GM21723 (cell line): Measurements from ENCODE around the gene SEBOX.

ENCODE experiments used
- ATAC-seq: cut with Tn5 transposase; IDR thresholded peaks from one replicate; pipeline ENCODE4 v1.9.1; 2021; ENCODE audit warnings: mild to moderate bottlenecking, moderate library complexity; ENCODE audit not compliant: unreplicated experiment

The SEBOX gene

DNA sequence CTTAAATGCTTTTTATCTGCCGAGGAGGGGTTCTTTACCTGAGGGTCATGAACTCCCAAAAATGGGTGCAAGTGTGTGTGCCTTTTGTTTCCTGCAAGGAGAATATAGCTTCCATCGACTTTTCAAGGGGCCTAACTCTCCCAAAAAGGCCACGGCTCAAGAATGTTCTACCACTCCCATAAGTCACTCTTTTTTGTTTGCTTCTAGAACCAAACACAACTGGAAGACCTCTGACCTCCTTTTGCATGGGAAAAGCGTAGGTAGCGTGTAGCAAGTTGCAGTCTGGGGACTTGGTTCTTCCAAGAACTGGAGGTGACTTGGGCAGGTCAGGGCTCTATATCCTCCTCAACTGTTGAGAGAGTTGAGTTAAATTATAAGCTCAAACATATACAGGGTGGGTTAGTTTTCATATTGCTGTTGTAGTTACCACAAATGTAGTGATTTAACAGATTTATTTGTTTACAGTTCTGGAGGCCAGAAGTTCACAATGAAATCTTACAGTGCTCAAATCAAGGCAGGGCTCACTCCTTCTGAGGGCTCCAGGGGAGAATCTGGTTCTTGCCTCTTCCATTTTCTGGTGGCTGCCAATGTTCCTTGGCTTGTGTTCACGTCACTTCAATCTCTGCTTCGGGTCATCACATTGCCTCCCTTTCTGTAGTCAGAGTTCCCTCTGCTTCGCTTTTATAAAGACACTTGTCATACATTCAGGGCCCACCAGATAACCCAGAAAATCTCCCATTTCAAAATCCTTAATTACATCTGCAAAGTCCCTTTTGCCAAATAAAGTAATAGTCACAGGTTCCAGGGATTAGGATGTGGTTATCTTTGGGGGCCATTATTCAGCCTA, 44.6 kb downstream of the SEBOX start:
- ATAC-seq: no peak

DNA sequence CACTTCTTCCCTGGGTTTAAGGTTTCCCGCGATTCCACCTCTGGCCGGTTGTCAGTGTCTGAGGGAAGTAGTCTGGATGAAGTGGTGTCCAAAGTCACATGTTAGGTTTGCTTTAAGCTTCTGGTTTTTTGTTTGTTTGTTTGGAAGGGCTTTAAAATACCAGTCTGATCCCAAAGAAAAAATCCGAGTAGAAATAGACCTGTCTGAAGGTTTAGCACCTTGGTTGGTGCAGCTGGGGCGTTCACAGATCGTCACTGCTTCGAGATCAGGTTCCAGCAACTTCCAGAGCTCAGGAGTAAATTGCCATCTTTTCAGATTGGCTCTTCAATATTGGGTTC, 45.4 kb downstream of the SEBOX start:
- ATAC-seq: no peak

DNA sequence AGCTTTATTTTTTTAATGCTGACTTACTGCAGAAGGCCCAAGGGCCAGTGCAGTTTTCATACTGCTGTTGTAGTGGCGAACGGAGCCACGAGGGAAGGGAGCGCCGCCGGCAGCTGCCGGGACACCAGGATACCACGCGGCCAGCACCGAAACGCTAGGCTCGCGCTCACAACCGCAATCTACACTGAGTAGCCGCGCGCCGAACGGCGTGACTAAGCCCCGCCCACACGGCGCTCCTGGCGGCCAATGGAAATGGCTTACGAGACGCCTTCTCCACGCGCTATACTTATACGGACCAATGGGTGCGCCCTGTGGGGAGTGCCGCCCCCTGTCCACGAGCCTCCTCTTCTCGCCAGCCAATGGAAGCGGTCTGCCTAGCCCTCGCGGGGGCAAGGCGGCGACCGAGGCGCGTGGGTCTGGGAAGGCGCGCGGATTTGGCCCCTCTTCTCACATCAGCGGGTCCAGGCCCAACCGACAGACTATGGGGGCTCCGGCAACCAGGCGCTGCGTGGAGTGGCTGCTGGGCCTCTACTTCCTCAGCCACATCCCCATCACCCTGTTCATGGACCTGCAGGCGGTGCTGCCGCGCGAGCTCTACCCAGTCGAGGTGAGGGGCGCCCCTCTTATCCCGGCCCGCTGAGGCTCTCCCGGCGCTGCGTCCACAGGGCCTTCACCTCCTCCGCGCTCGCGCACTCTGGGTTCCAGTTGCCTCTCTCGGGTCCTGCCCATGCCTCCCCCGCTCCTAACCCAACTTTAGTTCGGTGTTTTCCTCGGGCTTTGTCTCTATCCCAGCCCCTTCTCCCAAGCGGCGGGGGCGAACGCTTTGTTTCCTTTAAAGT, 46.0 kb downstream of the SEBOX start, which contains the start of gene TMEM97:
Gene TMEM97 (plus strand): TSS at position 442 of the 839 bp plus-strand sequence. CDS start 40 bp downstream, at position 482.
- ATAC-seq: peak; percentile 93

DNA sequence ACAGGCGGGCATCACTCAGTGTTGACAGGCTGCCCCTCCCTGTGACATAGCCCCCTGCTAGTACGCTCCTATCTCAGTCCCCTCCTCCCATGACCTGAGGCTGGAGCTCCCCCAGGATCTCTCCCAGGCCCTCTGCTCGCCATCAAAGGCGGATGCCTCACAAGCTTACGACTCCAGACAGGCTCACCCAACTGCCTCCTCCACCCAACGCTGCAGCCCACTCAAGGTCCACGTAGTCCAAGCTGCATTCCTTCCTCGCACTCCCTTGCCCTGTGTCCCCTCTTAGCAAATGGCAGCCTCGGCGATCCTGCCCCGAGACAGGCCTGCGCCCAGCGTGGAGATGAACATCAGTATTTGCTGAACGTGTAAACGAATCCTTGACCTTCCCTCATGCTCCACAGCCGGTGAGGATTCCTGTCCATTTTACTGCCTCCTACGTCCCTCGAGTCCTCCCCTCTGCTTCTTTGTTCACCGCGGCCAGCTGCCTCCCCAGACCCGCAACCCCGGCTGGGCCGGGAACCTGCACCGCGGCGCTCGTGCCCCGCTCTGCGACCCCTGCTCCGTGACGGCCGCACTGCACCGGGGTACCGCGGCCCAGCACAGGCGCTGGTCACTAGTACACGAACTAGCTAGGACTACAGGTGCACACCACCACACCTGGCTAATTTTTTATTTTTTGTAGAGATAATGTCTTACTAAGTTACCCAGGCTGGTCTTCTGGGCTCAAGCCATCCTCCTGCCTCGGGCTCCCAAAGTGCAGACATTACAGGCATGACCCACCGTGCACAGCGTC, 46.8 kb downstream of the SEBOX start:
- ATAC-seq: peak; percentile 9

DNA sequence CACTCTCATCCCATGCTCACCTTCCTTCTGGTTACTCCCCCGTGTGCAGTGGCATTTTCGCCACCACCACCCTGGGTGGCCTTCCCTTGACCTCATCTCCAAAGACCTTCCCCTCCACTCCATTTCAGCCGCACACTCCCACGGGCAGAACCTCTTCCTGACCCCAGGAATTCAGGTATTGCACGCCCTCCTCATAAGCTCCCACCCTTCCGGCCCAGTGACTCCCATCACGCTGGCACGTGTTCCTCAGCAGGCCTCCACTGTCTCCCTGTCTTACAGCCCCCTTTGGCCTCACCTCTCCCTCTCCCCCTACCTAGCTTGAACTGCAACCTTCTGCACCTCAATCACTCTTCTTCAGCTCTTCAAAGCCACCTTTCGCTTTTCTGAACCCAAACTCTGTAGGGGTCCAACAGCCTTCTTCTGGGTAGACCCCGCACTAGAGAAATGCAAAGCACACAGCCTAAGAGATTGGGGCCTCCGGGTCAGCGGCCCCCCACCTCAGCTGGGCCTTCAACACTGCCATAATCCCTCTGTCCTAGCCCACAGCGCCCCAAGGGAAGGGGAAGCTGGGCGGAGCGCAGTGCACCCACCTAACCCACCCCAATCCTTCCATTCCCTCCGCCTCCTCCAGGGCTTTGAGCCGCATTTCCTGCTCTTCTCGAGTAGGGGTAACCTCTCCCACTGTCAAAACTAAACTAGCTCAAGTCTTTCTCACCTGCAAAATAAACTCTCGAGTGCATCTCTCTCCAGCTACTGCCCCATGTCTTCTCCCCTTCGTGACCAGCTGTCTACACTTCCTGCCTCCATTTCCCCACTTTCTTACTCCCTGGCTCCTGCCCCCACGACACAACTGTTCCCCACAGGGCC, 47.7 kb downstream of the SEBOX start:
- no peak for ATAC-seq

DNA sequence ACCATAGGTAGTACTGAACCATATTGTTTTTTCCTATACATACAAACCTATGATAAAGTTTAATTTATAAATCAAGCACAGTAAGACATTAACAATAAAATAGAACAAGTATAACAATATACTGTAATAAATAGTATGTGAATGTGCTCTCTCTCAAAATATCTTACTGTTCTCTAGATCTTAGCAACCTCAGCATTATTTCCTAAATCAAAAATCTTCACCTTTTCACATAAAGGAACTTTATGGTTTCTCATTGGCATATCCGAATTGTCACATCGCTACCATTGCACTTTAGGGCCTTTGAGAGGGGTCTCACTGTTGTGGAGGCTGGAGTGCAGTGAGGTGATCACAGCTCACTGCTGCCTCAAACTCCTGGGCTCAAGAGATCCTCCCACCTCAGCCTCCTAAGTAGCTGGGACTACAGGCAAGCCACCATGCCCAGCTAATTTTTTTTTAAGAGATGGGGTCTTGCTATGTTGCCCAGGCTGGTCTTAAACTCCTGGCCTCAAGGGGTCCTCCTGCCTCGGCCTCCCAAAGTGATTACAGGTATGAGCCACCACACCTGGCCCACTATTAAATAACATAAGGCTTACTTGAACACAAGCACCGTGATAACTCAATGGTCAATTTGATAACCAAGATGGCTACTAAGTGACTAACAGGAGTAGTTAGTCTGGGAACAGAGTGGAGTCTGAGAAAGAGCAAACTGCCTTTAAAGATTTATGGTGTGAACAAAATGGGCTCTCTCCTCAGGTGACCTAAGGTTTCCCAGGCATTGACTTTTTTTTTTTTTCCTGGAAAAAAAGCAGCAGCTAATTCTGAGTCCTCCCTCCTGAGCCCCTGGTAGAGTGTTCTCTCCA, 48.9 kb downstream of the SEBOX start:
- no peak for ATAC-seq

DNA sequence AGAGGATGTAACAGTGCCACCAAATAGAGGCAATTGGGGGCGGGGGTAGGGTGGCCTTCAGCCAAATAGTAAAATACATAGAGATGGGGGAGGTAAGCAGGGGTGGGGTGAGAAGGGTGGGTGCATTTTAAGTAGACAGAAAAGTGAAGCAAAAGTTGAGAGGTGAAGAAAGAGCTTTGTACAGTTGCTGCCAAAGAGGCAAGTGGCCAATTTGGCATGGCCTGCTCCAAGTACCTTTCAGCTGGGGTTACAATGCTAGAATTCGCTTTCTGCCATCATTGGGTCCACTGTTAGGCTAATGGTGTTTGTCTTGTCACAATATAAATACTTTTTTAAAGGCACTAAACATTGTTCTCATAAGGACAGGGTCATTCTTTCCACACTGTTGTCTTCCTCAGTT, 51.2 kb downstream of the SEBOX start:
- ATAC-seq: no peak
